ENCODE data around the gene UHRF1.

UHRF1 gene

DNA sequence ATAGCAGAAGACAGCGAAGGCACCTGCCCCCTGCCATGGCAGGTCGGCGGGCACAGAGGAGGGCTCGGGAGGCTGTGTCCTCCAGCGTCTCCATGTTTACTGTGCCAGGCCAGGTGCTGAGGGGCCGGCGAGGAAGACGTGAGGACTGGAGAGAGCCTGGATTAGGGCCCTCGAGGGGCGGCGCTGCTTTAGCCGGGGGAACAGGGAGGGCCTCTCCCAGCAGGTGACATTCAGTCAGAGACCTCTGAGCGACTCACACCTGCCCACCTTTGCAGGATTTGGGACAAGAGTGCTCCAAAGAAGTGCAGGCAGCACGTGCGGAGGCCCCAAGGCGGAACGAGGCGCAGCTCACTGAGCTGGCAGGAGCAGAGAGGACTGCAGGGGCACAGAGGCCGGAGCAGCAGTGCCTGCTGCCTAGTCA is 77.2 kb downstream of the UHRF1 start:
- in situ Hi-C loops (cut with MboI; ENCODE audit: low sequenced_read_pairs) = no loop called here

- in situ Hi-C loops (cut with MboI; ENCODE audit: low sequenced_read_pairs) = no loop called here
Measured at GRCh38 chr19:4987256-4987655, 78.0 kb downstream of the UHRF1 start.

GRCh38 chr19:4987692-4988370 is 78.5 kb downstream of the UHRF1 start:
- in situ Hi-C loops (cut with MboI; ENCODE audit: low sequenced_read_pairs) = no loop called here

DNA sequence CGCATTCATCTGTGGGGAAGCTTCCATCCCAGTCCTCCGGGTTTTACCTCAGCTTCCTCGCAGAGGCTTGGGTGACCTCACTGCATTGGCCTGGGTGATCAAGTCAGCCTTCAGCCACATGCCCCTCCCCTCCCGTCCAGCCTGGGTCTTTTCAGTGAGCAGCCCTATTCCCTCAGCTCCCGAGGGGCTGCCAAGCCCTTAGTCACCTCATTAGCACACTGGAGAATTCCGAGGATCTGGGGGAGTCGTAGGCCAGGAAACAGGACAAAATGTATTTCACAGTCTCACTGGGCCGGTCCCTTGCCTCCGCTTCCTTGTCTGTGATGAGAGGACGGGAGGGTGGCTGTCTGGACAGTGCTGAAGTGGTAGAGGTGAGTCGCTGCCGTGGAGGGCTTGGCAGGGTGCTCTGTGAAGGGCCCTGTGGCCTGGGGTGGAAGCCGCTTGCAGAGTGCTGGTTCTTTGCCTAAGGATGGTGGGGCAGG is 79.5 kb downstream of the UHRF1 start:
- in situ Hi-C loops (cut with MboI; ENCODE audit: low sequenced_read_pairs) = no loop called here

DNA sequence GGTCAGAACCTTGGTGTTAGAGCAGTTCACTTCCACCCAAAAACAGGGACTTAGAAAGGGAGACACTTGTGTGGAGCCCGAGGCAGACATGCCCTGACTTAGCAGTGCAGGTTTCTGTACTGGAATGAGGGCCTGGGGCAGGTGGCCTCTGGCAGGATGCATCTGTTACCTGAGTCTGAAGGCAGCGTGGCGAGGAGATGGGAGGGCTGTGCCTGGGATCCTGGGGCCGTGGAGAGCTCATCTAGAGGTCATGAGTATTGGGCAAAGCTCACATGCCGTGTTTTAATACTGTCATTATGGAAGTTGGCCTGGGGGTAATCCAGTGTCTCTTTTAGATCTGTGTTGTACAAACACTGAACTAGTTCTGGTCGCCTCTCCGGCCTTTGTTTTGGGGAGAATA is 81.0 kb downstream of the UHRF1 start:
- in situ Hi-C loops (cut with MboI; ENCODE audit: low sequenced_read_pairs) = no loop called here

- in situ Hi-C loops (cut with MboI; ENCODE audit: low sequenced_read_pairs) = no loop called here
Measured at GRCh38 chr19:4991538-4991937, 82.2 kb downstream of the UHRF1 start.

- in situ Hi-C loops (cut with MboI; ENCODE audit: low sequenced_read_pairs) = no loop called here
Measured at GRCh38 chr19:4991996-4992698, 82.8 kb downstream of the UHRF1 start.

GRCh38 chr19:4993683-4994082 is 84.4 kb downstream of the UHRF1 start:
- in situ Hi-C loops (cut with MboI; ENCODE audit: low sequenced_read_pairs) = no loop called here

- in situ Hi-C loops (cut with MboI; ENCODE audit: low sequenced_read_pairs) = no loop called here
Measured at GRCh38 chr19:4996701-4997100, 87.4 kb downstream of the UHRF1 start.

GRCh38 chr19:4997297-4997696 is 88.0 kb downstream of the UHRF1 start:
- in situ Hi-C loops (cut with MboI; ENCODE audit: low sequenced_read_pairs) = no loop called here

- in situ Hi-C loops (cut with MboI; ENCODE audit: low sequenced_read_pairs) = no loop called here
Measured at GRCh38 chr19:5000120-5000611, 90.9 kb downstream of the UHRF1 start.

DNA sequence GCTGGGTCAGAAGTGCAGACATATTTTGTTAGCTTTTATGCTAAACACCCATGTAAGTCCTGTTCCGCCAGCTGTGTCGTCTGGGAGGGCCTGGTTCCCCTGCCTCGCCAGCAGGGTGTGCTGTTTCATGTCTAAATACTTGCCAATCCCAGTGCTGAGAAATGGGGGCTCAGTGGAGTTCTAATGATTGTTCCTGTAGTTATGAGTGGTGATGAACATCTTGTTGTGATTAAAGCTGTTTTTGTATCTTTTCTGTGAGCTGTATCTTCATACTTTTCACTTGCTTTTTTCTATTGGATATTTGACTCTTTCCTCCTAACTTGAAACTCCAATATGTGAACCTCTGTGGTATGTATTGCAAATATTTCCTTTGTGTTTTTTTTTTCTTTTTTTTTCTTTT is 92.3 kb downstream of the UHRF1 start:
- in situ Hi-C loops (cut with MboI; ENCODE audit: low sequenced_read_pairs) = no loop called here

DNA sequence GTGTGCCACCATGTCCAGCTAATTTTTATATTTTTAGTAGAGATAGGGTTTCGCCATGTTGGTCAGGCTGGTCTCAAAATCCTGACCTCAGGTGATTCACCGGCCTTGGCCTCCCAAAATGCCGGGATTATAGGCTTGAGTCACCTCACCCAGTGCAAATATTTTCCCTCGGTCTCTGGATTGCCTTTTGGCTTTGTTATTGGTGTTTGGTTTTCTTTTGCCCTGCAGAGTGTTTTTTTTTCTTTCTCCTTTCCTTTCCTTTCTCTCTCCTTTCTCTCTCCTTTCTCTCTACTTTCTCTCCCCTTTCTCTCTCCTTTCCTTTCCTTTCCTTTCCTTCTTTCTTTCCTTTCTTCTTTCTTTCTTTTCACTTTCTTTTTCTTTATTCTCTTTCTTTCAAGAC is 92.8 kb downstream of the UHRF1 start:
- in situ Hi-C loops (cut with MboI; ENCODE audit: low sequenced_read_pairs) = no loop called here

- in situ Hi-C loops (cut with MboI; ENCODE audit: low sequenced_read_pairs) = no loop called here
Measured at GRCh38 chr19:5003781-5004180, 94.5 kb downstream of the UHRF1 start.

DNA sequence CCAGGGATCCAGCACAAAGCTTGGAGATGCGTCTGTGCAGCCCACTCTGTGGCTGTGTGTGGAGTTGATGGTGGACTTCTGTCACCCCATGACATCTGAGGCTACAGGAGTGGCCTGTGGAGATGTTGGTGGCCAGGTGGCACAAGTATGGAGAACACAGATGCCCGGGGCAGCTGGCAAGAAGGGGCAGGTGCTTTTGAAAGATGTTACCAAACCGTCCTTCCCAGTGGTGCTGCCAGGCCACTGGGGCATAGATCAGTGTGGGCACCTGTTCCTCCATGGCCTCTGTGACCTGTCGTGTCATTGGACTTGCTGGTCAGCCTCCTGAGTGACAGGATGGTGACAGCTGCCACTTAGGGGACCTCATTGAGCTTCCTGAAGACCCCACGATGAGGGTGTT is 95.8 kb downstream of the UHRF1 start:
- in situ Hi-C loops (cut with MboI; ENCODE audit: low sequenced_read_pairs) = no loop called here

- in situ Hi-C loops (cut with MboI; ENCODE audit: low sequenced_read_pairs) = no loop called here
Measured at GRCh38 chr19:5006201-5006600, 96.9 kb downstream of the UHRF1 start.

GRCh38 chr19:5006821-5007220 is 97.5 kb downstream of the UHRF1 start:
- in situ Hi-C loops (cut with MboI; ENCODE audit: low sequenced_read_pairs) = no loop called here
